Esophagus muscularis mucosa (tissue), 4 donors: ENCODE results near the gene TMEM59.

Experiments used
- CTCF ChIP-seq, 3 experiments: fragments of 200-600 bp in 2 of 3; fragments of 450-650 bp in 1 of 3; sonication (generic) in 2 of 3; IDR thresholded peaks; one replicate each; pipeline ENCODE4 v1.5.1; 2017 to 2019; ENCODE audit warnings: antibody characterized with exemption in 3 of 3, mild to moderate bottlenecking in 2 of 3, moderate library complexity in 1 of 3
- EP300 ChIP-seq: sonication (generic); formaldehyde crosslinking; IDR thresholded peaks from one replicate; pipeline ENCODE4 v1.6.1; 2017; ENCODE audit warnings: antibody characterized with exemption
- POLR2A ChIP-seq: fragments of 450-650 bp; IDR thresholded peaks from one replicate; pipeline ENCODE4 v1.6.1; 2017; ENCODE audit warnings: antibody characterized with exemption, moderate library complexity, mild to moderate bottlenecking, low read depth
- POLR2AphosphoS5 ChIP-seq, 2 donors: sonication (generic); formaldehyde crosslinking; IDR thresholded peaks; one replicate each; pipeline ENCODE4 v1.6.1; 2017; ENCODE audit warnings: antibody characterized with exemption in 2 of 2

- no peak for TF ChIP-seq CTCF (IDR thresholded peaks at IDR 0.05)
- TF ChIP-seq POLR2A = no peak
- no peak for TF ChIP-seq POLR2AphosphoS5 (IDR thresholded peaks at IDR 0.05)
- no peak for TF ChIP-seq EP300
Observed at GRCh38 chr1:53982763-53983104, 70.3 kb downstream of the TMEM59 start.
